GM12864 (cell line): ENCODE data around the gene DHRSX.

ENCODE experiments used
- DNase-seq: peaks from one replicate; pipeline ENCODE4 v3.0.0-alpha.2; 2011; ENCODE audit warnings: low read depth
- H3K4me3 ChIP-seq: 2 replicates; pipeline ENCODE4 v1.5.1; 2011; ENCODE audit warnings: mild to moderate bottlenecking, low read depth, low read length, control low read depth
- TF ChIP-seq, protein P1 (sequence below): IDR thresholded peaks from 2 replicates; pipeline ENCODE4 v1.5.1; 2011; ENCODE audit warnings: low read depth, mild to moderate bottlenecking, moderate library complexity, low read length, control low read depth, inconsistent platforms; ENCODE audit errors: missing control alignments

DHRSX gene

GRCh38 chrX:2488621-2489285 is 12.0 kb downstream of the DHRSX start:
- H3K4me3 ChIP-seq, result no peak overlapping the region
- no peak for DNase-seq
- TF ChIP-seq, protein P1, sequence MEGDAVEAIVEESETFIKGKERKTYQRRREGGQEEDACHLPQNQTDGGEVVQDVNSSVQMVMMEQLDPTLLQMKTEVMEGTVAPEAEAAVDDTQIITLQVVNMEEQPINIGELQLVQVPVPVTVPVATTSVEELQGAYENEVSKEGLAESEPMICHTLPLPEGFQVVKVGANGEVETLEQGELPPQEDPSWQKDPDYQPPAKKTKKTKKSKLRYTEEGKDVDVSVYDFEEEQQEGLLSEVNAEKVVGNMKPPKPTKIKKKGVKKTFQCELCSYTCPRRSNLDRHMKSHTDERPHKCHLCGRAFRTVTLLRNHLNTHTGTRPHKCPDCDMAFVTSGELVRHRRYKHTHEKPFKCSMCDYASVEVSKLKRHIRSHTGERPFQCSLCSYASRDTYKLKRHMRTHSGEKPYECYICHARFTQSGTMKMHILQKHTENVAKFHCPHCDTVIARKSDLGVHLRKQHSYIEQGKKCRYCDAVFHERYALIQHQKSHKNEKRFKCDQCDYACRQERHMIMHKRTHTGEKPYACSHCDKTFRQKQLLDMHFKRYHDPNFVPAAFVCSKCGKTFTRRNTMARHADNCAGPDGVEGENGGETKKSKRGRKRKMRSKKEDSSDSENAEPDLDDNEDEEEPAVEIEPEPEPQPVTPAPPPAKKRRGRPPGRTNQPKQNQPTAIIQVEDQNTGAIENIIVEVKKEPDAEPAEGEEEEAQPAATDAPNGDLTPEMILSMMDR, result no peak

GRCh38 chrX:2487366-2487765 is 13.4 kb downstream of the DHRSX start:
- DNase-seq, result no peak
- H3K4me3 ChIP-seq, result no peak overlapping the region
- TF ChIP-seq, protein P1, result no peak

GRCh38 chrX:2486476-2487133 is 14.2 kb downstream of the DHRSX start:
- TF ChIP-seq, protein P1, result no peak
- H3K4me3 ChIP-seq, result no peak overlapping the region
- no peak for DNase-seq

DNA sequence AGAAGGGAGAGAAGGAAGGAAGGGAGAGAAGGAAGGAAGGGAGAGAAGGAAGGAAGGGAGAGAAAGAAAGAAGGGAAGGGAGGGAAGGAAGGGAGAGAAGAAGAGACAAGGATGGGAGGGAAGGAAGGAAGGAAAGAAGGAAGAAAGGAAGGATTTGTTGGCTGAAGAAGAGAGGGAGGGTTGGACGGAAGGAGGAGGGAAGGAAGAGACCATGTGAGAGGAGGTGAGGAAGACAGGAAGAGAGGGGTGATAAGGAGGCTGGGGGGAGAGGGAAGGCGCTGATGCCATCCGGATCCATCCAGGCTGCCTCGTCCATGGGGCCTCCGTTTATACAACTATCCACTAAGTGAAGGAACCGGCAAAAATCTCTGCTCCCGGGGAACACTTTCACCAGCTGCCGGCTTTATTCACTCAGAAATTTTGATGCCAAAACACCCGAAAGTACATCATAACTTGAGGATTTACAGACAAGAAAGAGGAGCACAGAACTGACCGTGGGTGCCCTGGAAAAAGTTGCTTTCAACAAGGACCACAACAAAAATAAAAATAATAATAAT is 14.9 kb downstream of the DHRSX start:
- H3K4me3 ChIP-seq, result no peak overlapping the region
- DNase-seq, result no peak
- TF ChIP-seq, protein P1, result no peak

DNA sequence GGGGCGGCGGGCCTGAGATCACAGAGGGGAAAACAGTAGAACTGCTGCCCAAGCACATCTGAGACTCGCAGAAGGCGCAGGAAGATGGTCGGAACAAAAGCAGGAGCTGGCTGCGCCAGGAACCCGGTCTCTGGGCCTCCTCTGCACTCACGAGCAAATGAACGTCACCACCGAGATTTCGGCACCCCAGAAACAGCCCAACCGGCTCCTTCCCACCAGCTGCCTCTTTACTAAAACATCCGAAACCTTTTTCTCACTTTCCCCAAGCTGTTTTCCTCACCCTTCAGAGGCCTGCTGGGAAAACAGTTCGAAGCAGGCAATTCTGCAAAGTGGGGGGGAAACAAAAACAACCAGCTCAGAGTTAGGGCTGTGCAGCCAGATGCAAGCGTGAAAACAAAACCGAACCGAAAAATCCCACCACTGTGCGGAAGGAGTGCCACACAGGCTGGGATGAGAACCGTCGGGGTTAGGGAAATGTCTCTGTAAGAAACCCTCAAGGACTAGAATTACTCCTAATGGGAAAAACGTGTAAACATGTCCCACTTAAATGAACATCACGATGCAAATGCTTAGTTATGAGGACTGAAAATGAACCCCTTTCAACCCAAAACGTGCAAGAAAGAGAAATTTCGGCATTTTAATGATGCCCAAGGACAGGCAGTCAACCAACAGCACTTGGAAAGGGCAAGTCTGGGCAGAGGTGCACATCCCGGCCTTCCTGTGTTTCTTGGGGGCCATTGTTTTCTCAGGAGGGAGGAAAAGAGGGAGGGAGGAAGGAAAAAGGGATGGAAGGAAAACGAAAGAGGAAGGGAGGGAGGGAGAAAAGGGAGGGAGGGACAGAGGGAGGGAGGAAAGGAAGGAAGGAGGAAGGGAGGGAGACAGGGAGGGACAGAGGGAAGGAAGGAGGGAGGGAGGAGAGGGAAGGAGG is 15.8 kb downstream of the DHRSX start:
- H3K4me3 ChIP-seq, result no peak overlapping the region
- no peak for DNase-seq
- TF ChIP-seq, protein P1, result no peak

GRCh38 chrX:2484256-2484655 is 16.5 kb downstream of the DHRSX start:
- TF ChIP-seq, protein P1, result no peak
- DNase-seq, result no peak
- H3K4me3 ChIP-seq, result no peak overlapping the region
